Adrenal gland (tissue), 5 donors: ENCODE measurements around the gene MAPK10.

Experiments
- CTCF ChIP-seq, 6 experiments: fragments of 450-650 bp in 4 of 6; fragments of 200-600 bp in 2 of 6; sonication (generic) in 1 of 6; IDR thresholded peaks; 1 replicate in 5 of 6; 2 replicates in 1 of 6; pipeline versions ENCODE4 v1.5.1 to v1.8.0; 2016 to 2021; ENCODE audit warnings: antibody characterized with exemption in 6 of 6, mild to moderate bottlenecking in 2 of 6, moderate library complexity in 1 of 6
- POLR2A ChIP-seq, 2 donors: fragments of 450-650 bp; IDR thresholded peaks; one replicate each; pipeline ENCODE4 v1.6.1; 2017; ENCODE audit warnings: antibody characterized with exemption in 2 of 2, mild to moderate bottlenecking in 2 of 2, moderate library complexity in 1 of 2
- donor health status: DM: no; HTN: no; CAD: no.

GRCh38 chr4:86344127-86344526 lies 15.7 kb downstream of the MAPK10 start:
- TF ChIP-seq CTCF (IDR thresholded peaks at IDR 0.05): no peak
- TF ChIP-seq POLR2A (IDR thresholded peaks at IDR 0.05): no peak
